Stimulated activated naive CD8-positive, alpha-beta T cell treated with anti-CD3 and anti-CD28 coated beads, Interleukin-15, Interleukin-2, amounts not matched to agents 100 U/mL and 50 U/mL, for 24 hours (primary cell): ENCODE measurements around the gene B4GALNT3.

Source experiments
- ATAC-seq: fragments of 150-1000 bp; cut with Tn5 transposase; one replicate; pipeline ENCODE4 v1.10.0; 2021
- DNase-seq: peaks from one replicate; pipeline ENCODE4 v3.0.0; 2021

B4GALNT3 gene

GRCh38 chr12:467591-467990 lies 7.9 kb downstream of the B4GALNT3 start:
- ATAC-seq = no peak
- DNase-seq = no peak

DNA sequence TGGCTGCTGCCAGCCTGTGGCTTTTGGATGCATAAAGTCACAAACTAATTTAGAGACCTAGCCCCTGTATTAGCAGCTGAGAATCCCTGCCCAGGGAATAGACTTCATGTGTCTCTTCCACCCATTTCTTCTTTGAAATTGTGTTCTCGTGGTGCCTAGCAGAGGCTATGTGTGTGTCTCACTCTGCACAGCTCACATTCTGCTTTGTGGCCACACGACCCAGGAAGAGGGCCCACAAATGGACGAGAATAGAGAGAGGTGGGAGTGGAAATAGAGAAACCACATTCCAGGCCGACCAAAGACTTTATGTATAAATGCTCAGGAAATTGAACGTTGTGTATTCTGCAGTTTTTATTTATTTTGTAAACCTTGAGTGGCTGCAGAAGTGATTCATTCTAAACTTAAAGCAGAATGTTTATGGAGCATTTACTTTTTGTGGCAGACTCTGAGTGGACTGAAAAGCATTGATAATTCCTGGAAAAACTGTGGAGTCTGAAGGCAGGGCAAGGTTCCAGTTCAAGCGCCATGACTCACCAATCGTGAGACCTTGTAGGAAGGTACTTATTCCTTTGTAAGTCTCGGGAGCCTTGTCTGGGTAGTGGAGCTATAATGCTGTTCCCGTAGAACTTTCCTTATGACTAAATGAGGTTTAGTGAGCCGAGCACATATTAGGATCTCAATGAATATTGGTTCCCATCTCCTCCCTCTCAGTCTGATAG lies 9.1 kb downstream of the B4GALNT3 start:
- no peak for DNase-seq
- no peak for ATAC-seq

- ATAC-seq (no peak), DNase-seq (no peak)
These were observed 10.4 kb downstream of the B4GALNT3 start for GRCh38 chr12:470133-470532.

GRCh38 chr12:473198-473597 lies 13.5 kb downstream of the B4GALNT3 start:
- no peak for ATAC-seq
- DNase-seq = no peak

DNA sequence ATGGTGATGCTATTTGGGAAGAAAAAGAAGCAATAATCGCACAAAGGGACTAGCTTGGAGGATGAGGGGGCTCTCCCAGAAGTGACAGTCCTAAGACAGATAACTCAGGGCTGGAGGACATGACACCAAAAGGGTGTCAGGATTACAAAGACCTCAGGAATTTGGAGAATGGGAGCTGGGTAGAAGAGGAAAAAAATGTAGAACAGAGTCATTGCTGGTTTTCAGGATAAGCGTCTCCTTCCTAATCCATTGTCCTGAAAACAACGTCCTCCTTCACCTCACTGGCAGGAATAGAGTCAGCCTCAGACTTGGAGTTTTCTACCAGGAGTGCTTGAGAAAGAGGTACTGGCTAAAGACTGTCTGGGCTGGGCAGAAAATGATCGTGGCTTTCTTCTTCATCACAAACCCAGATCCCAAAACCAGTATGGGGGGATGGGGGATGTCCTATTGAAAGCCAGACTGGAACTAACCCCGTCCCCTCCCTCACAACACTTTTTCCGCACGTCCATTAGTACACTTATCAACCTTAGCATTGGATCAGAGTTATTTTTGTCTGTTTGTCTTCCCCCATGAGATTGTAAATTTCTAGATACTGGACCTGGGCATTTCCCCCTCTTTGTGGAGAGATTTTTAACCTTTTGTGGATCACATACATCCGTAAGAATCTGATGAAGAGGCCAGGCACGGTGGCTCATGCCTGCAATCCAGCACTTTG lies 14.3 kb downstream of the B4GALNT3 start:
- DNase-seq = no peak
- no peak for ATAC-seq

- ATAC-seq = no peak
- no peak for DNase-seq
These were observed 15.5 kb downstream of the B4GALNT3 start for GRCh38 chr12:475286-475685.

- ATAC-seq = no peak
- DNase-seq = no peak
These were observed 19.4 kb downstream of the B4GALNT3 start for GRCh38 chr12:479161-479560.

- DNase-seq (no peak), ATAC-seq (no peak)
These were observed 21.4 kb downstream of the B4GALNT3 start for GRCh38 chr12:480831-481816.

GRCh38 chr12:482061-482460 lies 22.3 kb downstream of the B4GALNT3 start:
- DNase-seq = no peak
- ATAC-seq = no peak

DNA sequence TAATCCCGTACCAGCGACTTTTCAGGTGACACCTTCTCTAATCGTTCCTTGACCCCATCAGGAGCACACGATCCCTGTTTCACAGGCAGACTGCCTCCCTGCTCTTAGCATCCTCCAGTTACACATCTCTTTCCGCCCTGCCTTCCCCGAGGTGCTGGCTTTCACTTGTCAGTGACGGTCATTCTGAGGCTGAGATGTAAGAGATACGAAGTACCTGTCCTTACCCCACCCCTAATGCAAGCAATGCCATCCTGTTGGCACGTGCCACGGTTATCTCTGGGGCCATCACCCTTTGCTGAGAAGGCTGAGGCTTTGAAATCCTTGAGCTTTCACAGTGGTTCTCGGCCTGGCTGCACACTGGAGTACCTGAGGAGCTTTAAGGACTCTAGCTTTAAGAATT lies 24.4 kb downstream of the B4GALNT3 start:
- ATAC-seq (no peak), DNase-seq (no peak)

DNA sequence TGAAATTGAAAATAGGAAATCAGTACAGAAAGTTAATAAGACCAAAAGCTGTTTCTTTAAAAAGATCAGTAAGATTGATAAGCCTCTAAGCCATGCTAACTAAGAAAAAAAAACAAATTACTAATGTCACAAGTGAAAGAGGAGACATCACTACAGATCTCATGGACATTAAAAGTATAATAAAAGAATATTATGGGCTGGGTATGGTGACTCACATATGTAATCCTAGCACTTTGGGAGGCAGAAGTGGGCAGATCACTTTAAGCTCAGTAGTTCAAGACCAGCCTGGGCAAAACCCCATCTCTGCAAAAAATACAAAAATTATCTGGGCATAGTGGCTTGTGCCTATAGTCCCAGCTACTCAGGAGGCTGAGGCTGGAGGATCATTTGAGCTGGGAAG lies 30.5 kb downstream of the B4GALNT3 start:
- no peak for DNase-seq
- no peak for ATAC-seq

- no peak for ATAC-seq
- DNase-seq = no peak
These were observed 35.7 kb downstream of the B4GALNT3 start for GRCh38 chr12:495466-495865.

DNA sequence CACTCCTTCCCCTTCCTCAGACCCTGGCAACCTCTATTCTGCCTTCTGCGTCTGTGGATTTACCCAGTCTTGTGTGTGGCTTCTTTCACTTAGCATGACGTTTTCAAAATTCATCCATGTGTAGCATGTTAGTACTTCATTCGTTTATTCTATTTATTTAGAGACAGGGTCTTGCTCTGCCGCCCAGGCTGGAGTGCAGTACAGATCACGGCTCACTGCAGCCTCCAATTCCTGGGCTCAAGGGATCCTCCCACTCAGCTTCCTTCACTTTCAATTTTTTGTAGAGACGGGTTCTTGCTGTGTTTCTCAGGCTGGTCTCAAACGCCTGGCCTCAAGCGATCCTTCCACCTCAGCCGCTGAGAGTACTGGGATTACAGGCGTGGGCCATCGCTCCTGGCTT lies 37.0 kb downstream of the B4GALNT3 start:
- DNase-seq (no peak), ATAC-seq (no peak)

DNA sequence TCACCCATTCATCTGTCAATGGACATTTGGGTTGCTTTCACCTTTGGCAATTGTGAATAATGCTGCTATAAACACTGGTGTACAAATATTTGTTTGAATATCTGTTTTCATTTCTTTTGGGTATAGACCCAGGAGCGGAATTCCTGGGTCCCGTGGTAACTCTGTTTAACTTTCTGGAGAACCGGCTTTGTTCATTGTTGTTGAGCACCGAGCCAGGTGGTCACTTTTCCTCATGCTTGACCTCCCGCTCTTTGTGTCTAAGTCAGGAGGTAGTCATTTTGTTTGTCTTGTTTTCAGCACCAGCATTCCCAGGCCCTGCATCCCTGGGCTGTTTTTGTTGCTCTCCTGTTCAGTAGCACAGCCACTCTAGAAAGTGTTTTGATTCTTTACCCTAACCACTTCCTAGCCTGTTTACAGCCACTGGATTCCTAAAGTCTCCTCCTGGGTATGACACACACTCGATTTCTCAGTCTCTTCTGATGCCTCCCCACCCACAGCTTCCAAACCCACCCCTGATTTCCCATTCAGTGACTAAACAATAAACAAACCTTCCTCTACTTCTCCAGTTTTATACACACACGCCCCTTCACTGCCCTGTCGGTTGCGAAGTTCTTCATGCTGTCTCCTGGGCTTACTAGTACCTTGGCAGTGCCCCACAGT lies 37.9 kb downstream of the B4GALNT3 start:
- ATAC-seq = no peak
- no peak for DNase-seq

GRCh38 chr12:499837-500458 lies 40.2 kb downstream of the B4GALNT3 start:
- no peak for ATAC-seq
- DNase-seq = no peak

- DNase-seq (no peak), ATAC-seq (no peak)
These were observed 42.1 kb downstream of the B4GALNT3 start for GRCh38 chr12:501722-502447.

DNA sequence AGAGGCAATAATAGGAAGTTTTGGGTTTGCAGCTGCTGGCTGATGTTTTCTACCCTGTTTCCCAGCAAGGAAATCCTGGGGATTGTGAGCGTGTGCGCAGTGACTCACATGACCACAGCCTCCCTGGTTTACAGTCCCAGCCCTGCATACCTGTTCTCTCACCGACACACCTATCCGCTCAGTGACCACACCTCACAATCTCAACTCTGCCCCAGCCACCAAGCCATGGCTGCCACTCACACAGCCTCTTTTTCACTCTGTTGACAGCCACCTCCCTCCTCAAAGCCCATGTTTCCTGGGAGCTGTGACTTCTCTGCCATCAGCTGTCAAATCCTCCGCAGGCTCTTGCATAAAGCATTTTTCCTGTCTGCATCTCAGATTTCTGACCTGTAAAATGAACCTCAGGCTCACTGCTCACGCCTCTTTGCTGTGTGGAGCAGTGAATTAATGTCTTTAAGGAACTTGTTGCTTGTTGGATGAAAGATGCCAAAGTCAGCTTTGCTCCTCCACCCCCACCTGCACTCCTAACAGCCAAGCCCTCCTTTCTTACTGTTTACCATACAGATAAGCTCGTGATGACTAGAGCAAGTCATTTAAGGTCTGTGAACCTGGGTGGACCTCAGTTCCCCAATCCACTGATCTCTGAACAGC lies 43.5 kb downstream of the B4GALNT3 start:
- DNase-seq (no peak), ATAC-seq (no peak)

DNA sequence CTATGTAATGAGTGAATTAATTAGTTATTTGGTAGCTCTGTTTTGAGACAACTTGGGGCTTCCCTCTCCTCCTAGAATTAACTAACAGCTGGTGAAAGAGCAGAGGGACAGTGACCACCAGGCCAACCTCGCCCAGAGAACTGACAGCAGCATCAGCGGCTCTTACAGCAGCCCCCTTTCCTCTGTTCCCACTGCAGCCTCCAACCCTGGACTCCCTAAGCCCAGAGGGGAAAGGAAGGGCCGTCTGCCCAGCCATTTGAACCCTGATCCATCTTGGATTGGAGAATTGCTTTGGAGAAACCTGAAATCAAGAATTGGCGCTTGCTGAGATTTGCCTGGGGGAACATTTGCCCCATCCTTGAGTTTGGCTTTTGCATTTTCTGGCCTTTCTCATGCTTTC lies 45.5 kb downstream of the B4GALNT3 start:
- DNase-seq (no peak), ATAC-seq (no peak)

DNA sequence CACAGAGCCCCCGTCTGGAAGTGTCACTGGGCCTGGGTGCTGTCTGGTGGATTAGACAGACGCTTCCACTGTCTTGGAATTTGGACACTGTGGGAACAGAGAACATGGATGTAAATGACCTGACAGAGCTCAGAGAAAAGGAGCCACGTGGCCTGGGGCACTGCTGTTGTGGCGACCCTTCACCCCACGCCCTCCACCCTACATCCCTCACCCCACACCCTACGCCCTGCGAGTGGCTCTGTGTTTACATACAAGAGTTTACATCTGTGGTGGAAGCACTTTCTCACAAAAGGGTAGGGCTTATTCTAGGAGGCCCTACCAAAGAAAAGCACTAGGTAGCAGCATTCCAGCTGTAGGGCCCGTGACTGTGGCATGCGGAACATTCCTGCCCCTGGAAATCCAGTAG lies 47.7 kb downstream of the B4GALNT3 start:
- no peak for ATAC-seq
- no peak for DNase-seq

GRCh38 chr12:508145-508544 lies 48.4 kb downstream of the B4GALNT3 start:
- DNase-seq (no peak), ATAC-seq (no peak)

DNA sequence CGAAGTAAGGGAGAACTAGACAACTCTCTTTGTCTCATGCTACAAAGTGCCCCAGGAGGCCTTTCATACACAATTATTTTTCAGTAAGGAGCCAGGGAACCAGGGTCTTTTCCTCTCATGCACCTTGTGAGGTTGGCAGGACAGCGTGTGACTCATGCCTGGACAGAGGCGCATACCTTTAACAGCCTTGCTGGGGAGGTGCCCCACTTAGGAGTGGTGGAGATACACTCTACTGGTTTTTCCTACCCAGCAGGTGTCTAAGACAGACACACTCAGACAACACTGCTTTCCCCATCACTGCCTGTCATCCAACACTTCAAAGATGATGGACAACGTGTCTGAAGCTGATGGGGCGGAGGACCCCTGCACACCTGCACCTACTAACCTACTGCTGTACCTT lies 49.1 kb downstream of the B4GALNT3 start:
- DNase-seq (no peak), ATAC-seq (no peak)
